Astrocyte (in vitro differentiated cells and primary cell): Measurements from ENCODE around the gene RAB29. TPM values are rescaled to one million over a fixed set of nuclear protein-coding genes. Genes with fewer than 3 reads are reported as not detected.

Source experiments
- DNase-seq: peaks from one replicate; pipeline ENCODE4 v3.0.0-alpha.2; 2010; ENCODE audit warnings: low read depth
- FAIRE-seq: peaks from 2 replicates; lab custom pipeline; 2011; peaks lifted over from hg19 to GRCh38; lab: Jason Lieb, UNC
- H2AFZ ChIP-seq: 2 replicates; pipeline ENCODE4 v1.6.0; 2012; ENCODE audit warnings: low read depth, low read length, inconsistent platforms
- H3K27ac ChIP-seq: 2 replicates; pipeline ENCODE4 v1.5.1; 2011; ENCODE audit warnings: low read depth, low read length, inconsistent platforms
- H3K27me3 ChIP-seq: 2 replicates; pipeline ENCODE4 v1.6.0; 2011; ENCODE audit warnings: low read length, inconsistent platforms; ENCODE audit not compliant: insufficient read depth
- H3K36me3 ChIP-seq: 2 replicates; pipeline ENCODE4 v1.5.1; 2011; ENCODE audit warnings: low read length, inconsistent platforms; ENCODE audit not compliant: insufficient read depth
- H3K4me1 ChIP-seq: 2 replicates; pipeline ENCODE4 v1.5.1; 2011; ENCODE audit warnings: low read length, inconsistent platforms; ENCODE audit not compliant: insufficient read depth
- H3K4me2 ChIP-seq: 2 replicates; pipeline ENCODE4 v1.6.0; 2012; ENCODE audit warnings: low read length, inconsistent platforms
- H3K4me3 ChIP-seq: 2 replicates; pipeline ENCODE4 v1.5.1; 2011; ENCODE audit warnings: low read depth, mild to moderate bottlenecking, low read length, inconsistent platforms; ENCODE audit not compliant: insufficient read depth
- H3K79me2 ChIP-seq: 2 replicates; pipeline ENCODE4 v1.6.0; 2012; ENCODE audit warnings: mild to moderate bottlenecking, low read length, inconsistent platforms; ENCODE audit not compliant: insufficient read depth
- H3K9ac ChIP-seq: 2 replicates; pipeline ENCODE4 v1.6.0; 2012; ENCODE audit warnings: mild to moderate bottlenecking, low read length, inconsistent platforms
- H3K9me3 ChIP-seq: 2 replicates; pipeline ENCODE4 v1.5.1; 2012; ENCODE audit warnings: low read depth, mild to moderate bottlenecking, low read length, inconsistent platforms; ENCODE audit not compliant: insufficient read depth
- H4K20me1 ChIP-seq: 2 replicates; pipeline ENCODE4 v1.6.0; 2012; ENCODE audit warnings: low read length, inconsistent platforms; ENCODE audit not compliant: insufficient read depth
- H3K27ac Mint-ChIP-seq: one replicate; pipeline ENCODE4 v1.8.0; 2021; ENCODE audit warnings: mild to moderate bottlenecking, mixed read lengths; ENCODE audit not compliant: unreplicated experiment
- H3K27me3 Mint-ChIP-seq: one replicate; pipeline ENCODE4 v1.8.0; 2021; ENCODE audit warnings: low read depth, mixed read lengths; ENCODE audit not compliant: unreplicated experiment
- H3K36me3 Mint-ChIP-seq: one replicate; pipeline ENCODE4 v1.8.0; 2021; ENCODE audit warnings: low read depth, mixed read lengths; ENCODE audit not compliant: unreplicated experiment
- H3K4me1 Mint-ChIP-seq: one replicate; pipeline ENCODE4 v1.8.0; 2021; ENCODE audit warnings: low read depth, mixed read lengths; ENCODE audit not compliant: unreplicated experiment
- H3K4me3 Mint-ChIP-seq: one replicate; pipeline ENCODE4 v1.8.0; 2021; ENCODE audit warnings: mild to moderate bottlenecking, moderate library complexity, mixed read lengths; ENCODE audit not compliant: unreplicated experiment
- H3K9me3 Mint-ChIP-seq: one replicate; pipeline ENCODE4 v1.8.0; 2021; ENCODE audit warnings: mild to moderate bottlenecking, mixed read lengths; ENCODE audit not compliant: unreplicated experiment
- CTCF ChIP-seq: IDR thresholded peaks from 2 replicates; pipeline ENCODE4 v1.5.1; 2011; ENCODE audit warnings: low read depth, mild to moderate bottlenecking, inconsistent platforms, low read length, moderate library complexity; ENCODE audit not compliant: insufficient read depth
- EZH2 ChIP-seq: IDR thresholded peaks from 2 replicates; pipeline ENCODE4 v1.6.1; 2012; ENCODE audit warnings: mild to moderate bottlenecking, low read length, inconsistent platforms; ENCODE audit not compliant: insufficient read depth
- total RNA-seq: library from RNA; stranded (reverse); gene quantifications from 2 replicates; pipeline ENCODE4 v1.2.1, GENCODE V29; 2021

The RAB29 gene
- total RNA-seq, 1 donor from 2014 or later: 13.3 TPM

GRCh38 chr1:205810448-205811157 lies 35.3 kb upstream of the RAB29 start:
- no peaks in the 10 kb centered on the region for H3K9me3 Mint-ChIP-seq
- peaks cover 28% of the 10 kb centered on the region for H3K79me2 ChIP-seq
- H3K4me2 ChIP-seq: peak overlapping the region; percentile 96
- peaks cover 53% of the 10 kb centered on the region for H4K20me1 ChIP-seq
- H3K4me1 Mint-ChIP-seq: peaks cover 13% of the 10 kb centered on the region
- no peak for DNase-seq
- H3K36me3 Mint-ChIP-seq: peaks cover 8% of the 10 kb centered on the region
- no peak overlapping the region for H3K27ac Mint-ChIP-seq
- peak; percentile 27 for TF ChIP-seq CTCF
- no peak for TF ChIP-seq EZH2
- H3K9ac ChIP-seq: no peak overlapping the region
- H3K9me3 ChIP-seq: no peaks in the 10 kb centered on the region
- peaks cover 18% of the 10 kb centered on the region for H3K4me1 ChIP-seq
- no peak overlapping the region for H2AFZ ChIP-seq
- no peak overlapping the region for H3K27ac ChIP-seq
- no peak overlapping the region for H3K4me3 ChIP-seq
- H3K36me3 ChIP-seq: no peaks in the 10 kb centered on the region
- no peak overlapping the region for H3K4me3 Mint-ChIP-seq
- no peaks in the 10 kb centered on the region for H3K27me3 ChIP-seq
- H3K27me3 Mint-ChIP-seq: peaks cover 4% of the 10 kb centered on the region
- no peak for FAIRE-seq

DNA sequence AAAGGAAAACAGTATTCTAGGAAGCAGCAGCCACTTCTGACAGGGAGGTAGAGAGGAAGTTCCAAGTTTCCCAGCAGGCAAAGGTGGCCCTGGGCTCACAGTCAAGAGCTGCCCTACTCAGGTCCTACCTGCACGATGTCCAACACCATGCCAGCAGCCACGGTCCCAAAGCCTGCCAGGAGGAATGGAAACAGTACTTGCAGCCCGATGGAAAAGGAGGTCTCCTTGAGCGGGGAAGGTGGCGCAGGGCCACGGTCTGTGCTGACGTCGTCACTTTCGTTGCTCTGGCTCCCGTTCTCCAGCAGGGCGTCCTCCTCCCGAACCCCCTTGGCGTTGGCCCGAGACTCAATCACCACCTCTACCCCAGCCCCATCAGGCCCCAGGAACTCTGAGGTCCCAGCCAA lies 34.7 kb upstream of the RAB29 start:
- Mint-ChIP-seq H3K27me3 (peaks cover 4% of the 10 kb centered on the region), H3K27ac (no peak overlapping the region), H3K4me3 (no peak overlapping the region), H3K9me3 (no peaks in the 10 kb centered on the region), H3K36me3 (peaks cover 8% of the 10 kb centered on the region), H3K4me1 (peaks cover 19% of the 10 kb centered on the region)
- no peaks in the 10 kb centered on the region for H3K27me3 ChIP-seq
- H3K27ac ChIP-seq: no peak overlapping the region
- peaks cover 60% of the 10 kb centered on the region for H4K20me1 ChIP-seq
- no peak for FAIRE-seq
- no peak overlapping the region for H3K9ac ChIP-seq
- no peaks in the 10 kb centered on the region for H3K36me3 ChIP-seq
- no peak overlapping the region for H3K4me2 ChIP-seq
- H3K79me2 ChIP-seq: peaks cover 28% of the 10 kb centered on the region
- H3K4me1 ChIP-seq: peaks cover 20% of the 10 kb centered on the region
- no peak for DNase-seq
- no peak overlapping the region for H3K4me3 ChIP-seq
- no peaks in the 10 kb centered on the region for H3K9me3 ChIP-seq
- TF ChIP-seq EZH2: no peak
- no peak for TF ChIP-seq CTCF
- no peak overlapping the region for H2AFZ ChIP-seq

DNA sequence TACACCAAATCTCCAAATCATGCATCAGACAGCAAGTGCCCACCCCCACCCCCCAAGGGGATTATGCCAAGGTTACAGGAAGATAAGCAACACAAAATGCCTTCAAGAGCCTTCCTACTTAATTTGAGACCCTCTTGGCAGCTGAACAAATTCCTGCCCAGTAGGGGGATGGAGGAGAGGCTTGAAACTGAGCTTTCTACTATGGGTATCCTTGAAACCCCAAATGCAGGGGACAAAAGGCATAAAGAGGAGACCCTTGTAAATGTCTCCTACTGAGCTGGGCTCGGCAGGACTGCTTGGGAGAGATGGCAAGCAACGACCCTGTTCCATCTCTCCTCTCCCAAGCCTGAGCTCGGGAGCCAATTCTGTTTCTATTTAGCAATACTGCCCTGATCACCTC lies 34.2 kb upstream of the RAB29 start:
- Mint-ChIP-seq H3K27me3 (no peaks in the 10 kb centered on the region), H3K27ac (no peak overlapping the region), H3K4me1 (peaks cover 19% of the 10 kb centered on the region), H3K4me3 (no peak overlapping the region), H3K9me3 (no peaks in the 10 kb centered on the region), H3K36me3 (peaks cover 10% of the 10 kb centered on the region)
- Histone ChIP-seq H3K4me3 (no peak overlapping the region), H3K79me2 (peaks cover 30% of the 10 kb centered on the region), H3K27ac (no peak overlapping the region), H2AFZ (no peak overlapping the region), H3K9me3 (no peaks in the 10 kb centered on the region), H3K27me3 (no peaks in the 10 kb centered on the region), H3K4me2 (no peak overlapping the region), H4K20me1 (peaks cover 63% of the 10 kb centered on the region), H3K9ac (no peak overlapping the region), H3K4me1 (peaks cover 21% of the 10 kb centered on the region), H3K36me3 (no peaks in the 10 kb centered on the region)
- DNase-seq: no peak
- no peak for TF ChIP-seq CTCF
- TF ChIP-seq EZH2: no peak
- FAIRE-seq: no peak
